Measurements from ENCODE around the gene ZNF546. TPM values are rescaled to one million over a fixed set of nuclear protein-coding genes. Genes with fewer than 3 reads are reported as not detected.

Gene ZNF546
- total and polyA plus RNA-seq, 8 donors = 1.2 to 5.9 (median 2.8) TPM

- H3K27me3 ChIP-seq = no peaks in the 10 kb centered on the region
- ATAC-seq = no peak
- DNase-seq = no peak
- no peak overlapping the region for H3K4me3 ChIP-seq
- WGBS, 2 donors = 75 to 76% methylated on average over 1 of the region's 1 CpG
- no peak for FAIRE-seq
- no peak for TF ChIP-seq CTCF (IDR thresholded peaks at IDR 0.05)
- no peaks in the 10 kb centered on the region for H3K9me3 ChIP-seq
- peaks cover 0 to 13% (median 3%) of the 10 kb centered on the region in 3 donors for H3K4me1 ChIP-seq
- no peaks in the 10 kb centered on the region for H3K36me3 ChIP-seq
- no peak overlapping the region for H3K27ac ChIP-seq
- intact Hi-C loops (cut with DNase I) = no loop called here
These were observed 60.3 kb downstream of the ZNF546 start for GRCh38 chr19:40057166-40057565.

GRCh38 chr19:40059624-40060023 is 62.8 kb downstream of the ZNF546 start:
- Histone ChIP-seq H3K9me3 (no peaks in the 10 kb centered on the region), H3K27ac (no peak overlapping the region), H3K4me1 (peaks cover 0 to 10% (median 3%) of the 10 kb centered on the region in 3 donors), H3K36me3 (no peaks in the 10 kb centered on the region), H3K27me3 (no peaks in the 10 kb centered on the region), H3K4me3 (no peak overlapping the region)
- DNase-seq (no peak), ATAC-seq (no peak), FAIRE-seq (no peak)
- 98 to 99% methylated on average over 1 of the region's 1 CpG for WGBS, 2 donors
- intact Hi-C loops (cut with DNase I) = no loop called here
- TF ChIP-seq CTCF (IDR thresholded peaks at IDR 0.05) = no peak

DNA sequence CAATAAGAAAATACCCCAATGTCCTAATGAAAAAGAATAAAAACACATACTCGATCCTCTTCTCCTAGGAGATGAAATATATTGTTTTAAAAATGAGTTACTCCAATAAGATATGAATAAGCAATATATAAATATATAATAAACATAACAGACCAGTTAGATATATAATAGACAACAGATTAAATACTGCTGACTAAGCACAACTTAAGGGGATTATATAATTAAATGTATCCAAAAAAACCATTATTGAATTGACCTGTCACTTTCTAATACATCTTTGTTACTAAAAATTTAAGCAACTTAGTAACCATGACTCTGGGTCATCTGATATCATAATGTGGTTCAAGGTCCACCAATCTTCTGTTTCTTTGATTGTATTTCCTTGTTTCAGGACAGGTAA is 73.2 kb downstream of the ZNF546 start:
- Histone ChIP-seq H3K4me3 (no peak overlapping the region), H3K27me3 (no peaks in the 10 kb centered on the region), H3K4me1 (no peaks in the 10 kb centered on the region), H3K27ac (no peak overlapping the region), H3K9me3 (peaks cover 0 to 2% (median 0%) of the 10 kb centered on the region in 4 donors), H3K36me3 (peaks cover 6 to 14% (median 11%) of the 10 kb centered on the region in 3 donors)
- WGBS, 2 donors = 92 to 97% methylated on average over 1 of the region's 1 CpG
- intact Hi-C loops (cut with DNase I) = no loop called here
- no peak for ATAC-seq
- no peak for DNase-seq
- FAIRE-seq = peak; percentile 80
- no peak for TF ChIP-seq CTCF (IDR thresholded peaks at IDR 0.05)

Other genes starting within 250 kb of the ZNF546 start
- not detected for gene LEUTX, start 218.2 kb upstream of the ZNF546 start, total RNA-seq
- gene LEUTX, start 218.2 kb upstream of the ZNF546 start, polyA plus RNA-seq = not detected
- gene DYRK1B, start 162.9 kb upstream of the ZNF546 start, total RNA-seq = 10 to 100 TPM in 1 of 6 donors, 1 to 10 TPM in 5; 6.2 to 14.1 (median 7.5) TPM
- 10 to 100 TPM; 12.8 to 20.6 TPM for gene DYRK1B, start 162.9 kb upstream of the ZNF546 start, polyA plus RNA-seq
- gene FBL, start 150.7 kb upstream of the ZNF546 start, total RNA-seq = 100 to 1,000 TPM in 5 of 6 donors, 10 to 100 TPM in 1; 86.4 to 166 (median 109) TPM
- 100 to 1,000 TPM in 1 of 2 donors, 10 to 100 TPM in 1; 96.4 to 131 TPM for gene FBL, start 150.7 kb upstream of the ZNF546 start, polyA plus RNA-seq
- gene FCGBP, start 62.4 kb upstream of the ZNF546 start, total RNA-seq = 100 to 1,000 TPM in 1 of 6 donors, 10 to 100 TPM in 4, 1 to 10 TPM in 1; 9.2 to 118 (median 47.5) TPM
- gene FCGBP, start 62.4 kb upstream of the ZNF546 start, polyA plus RNA-seq = 1 to 10 TPM; 1.4 to 7.5 TPM
- gene PSMC4, start 25.9 kb upstream of the ZNF546 start, total RNA-seq = 10 to 100 TPM; 14.4 to 38.0 (median 28.2) TPM
- gene PSMC4, start 25.9 kb upstream of the ZNF546 start, polyA plus RNA-seq = 10 to 100 TPM; 40.4 to 45.2 TPM
- gene ZNF780B, start 59.2 kb downstream of the ZNF546 start, total RNA-seq = 10 to 100 TPM in 2 of 6 donors, 1 to 10 TPM in 4; 6.2 to 14.9 (median 8.6) TPM
- 1 to 10 TPM; 4.4 to 8.3 TPM for gene ZNF780B, start 59.2 kb downstream of the ZNF546 start, polyA plus RNA-seq
- gene ZNF780A, start 93.9 kb downstream of the ZNF546 start, total RNA-seq = 10 to 100 TPM in 4 of 6 donors, 1 to 10 TPM in 2; 7.4 to 19.7 (median 11.4) TPM
- 10 to 100 TPM; 13.5 to 15.5 TPM for gene ZNF780A, start 93.9 kb downstream of the ZNF546 start, polyA plus RNA-seq
- gene MAP3K10, start 194.4 kb downstream of the ZNF546 start, total RNA-seq = 10 to 100 TPM in 1 of 6 donors, 1 to 10 TPM in 5; 5.9 to 13.7 (median 7.1) TPM
- 10 to 100 TPM; 12.4 to 32.8 TPM for gene MAP3K10, start 194.4 kb downstream of the ZNF546 start, polyA plus RNA-seq
- gene TTC9B, start 221.3 kb downstream of the ZNF546 start, total RNA-seq = not detected
- gene TTC9B, start 221.3 kb downstream of the ZNF546 start, polyA plus RNA-seq = under 1 TPM in 1 of 2 donors, not detected in 1; 0.05 TPM
- under 1 TPM in 1 of 6 donors, not detected in 5; 0.19 TPM for gene CCNP, start 229.6 kb downstream of the ZNF546 start, total RNA-seq
- under 1 TPM in 1 of 2 donors, not detected in 1; 0.21 TPM for gene CCNP, start 229.6 kb downstream of the ZNF546 start, polyA plus RNA-seq

Measured in pancreas (tissue), 10 donors.